ENCODE results near the gene FOXG1.
A peak's percentile ranks its signal among the peaks of the same experiment; 100 is the strongest.

Gene FOXG1

DNA sequence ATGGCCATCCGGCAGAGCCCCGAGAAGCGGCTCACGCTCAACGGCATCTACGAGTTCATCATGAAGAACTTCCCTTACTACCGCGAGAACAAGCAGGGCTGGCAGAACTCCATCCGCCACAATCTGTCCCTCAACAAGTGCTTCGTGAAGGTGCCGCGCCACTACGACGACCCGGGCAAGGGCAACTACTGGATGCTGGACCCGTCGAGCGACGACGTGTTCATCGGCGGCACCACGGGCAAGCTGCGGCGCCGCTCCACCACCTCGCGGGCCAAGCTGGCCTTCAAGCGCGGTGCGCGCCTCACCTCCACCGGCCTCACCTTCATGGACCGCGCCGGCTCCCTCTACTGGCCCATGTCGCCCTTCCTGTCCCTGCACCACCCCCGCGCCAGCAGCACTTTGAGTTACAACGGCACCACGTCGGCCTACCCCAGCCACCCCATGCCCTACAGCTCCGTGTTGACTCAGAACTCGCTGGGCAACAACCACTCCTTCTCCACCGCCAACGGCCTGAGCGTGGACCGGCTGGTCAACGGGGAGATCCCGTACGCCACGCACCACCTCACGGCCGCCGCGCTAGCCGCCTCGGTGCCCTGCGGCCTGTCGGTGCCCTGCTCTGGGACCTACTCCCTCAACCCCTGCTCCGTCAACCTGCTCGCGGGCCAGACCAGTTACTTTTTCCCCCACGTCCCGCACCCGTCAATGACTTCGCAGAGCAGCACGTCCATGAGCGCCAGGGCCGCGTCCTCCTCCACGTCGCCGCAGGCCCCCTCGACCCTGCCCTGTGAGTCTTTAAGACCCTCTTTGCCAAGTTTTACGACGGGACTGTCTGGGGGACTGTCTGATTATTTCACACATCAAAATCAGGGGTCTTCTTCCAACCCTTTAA, 1.5 kb downstream of the FOXG1 start:
- Mint-ChIP-seq H3K27ac (no peak overlapping the region), H3K4me1 (peaks cover 11% of the 10 kb centered on the region), H3K4me3 (peak overlapping the region; percentile 51 to 79 (median 51)), H3K27me3 (ENCODE audit: low read depth) (peaks cover 100% of the 10 kb centered on the region), H3K36me3 (ENCODE audit: low read depth) (no peaks in the 10 kb centered on the region), H3K9me3 (peaks cover 3% of the 10 kb centered on the region)
- TF ChIP-seq, protein P1, sequence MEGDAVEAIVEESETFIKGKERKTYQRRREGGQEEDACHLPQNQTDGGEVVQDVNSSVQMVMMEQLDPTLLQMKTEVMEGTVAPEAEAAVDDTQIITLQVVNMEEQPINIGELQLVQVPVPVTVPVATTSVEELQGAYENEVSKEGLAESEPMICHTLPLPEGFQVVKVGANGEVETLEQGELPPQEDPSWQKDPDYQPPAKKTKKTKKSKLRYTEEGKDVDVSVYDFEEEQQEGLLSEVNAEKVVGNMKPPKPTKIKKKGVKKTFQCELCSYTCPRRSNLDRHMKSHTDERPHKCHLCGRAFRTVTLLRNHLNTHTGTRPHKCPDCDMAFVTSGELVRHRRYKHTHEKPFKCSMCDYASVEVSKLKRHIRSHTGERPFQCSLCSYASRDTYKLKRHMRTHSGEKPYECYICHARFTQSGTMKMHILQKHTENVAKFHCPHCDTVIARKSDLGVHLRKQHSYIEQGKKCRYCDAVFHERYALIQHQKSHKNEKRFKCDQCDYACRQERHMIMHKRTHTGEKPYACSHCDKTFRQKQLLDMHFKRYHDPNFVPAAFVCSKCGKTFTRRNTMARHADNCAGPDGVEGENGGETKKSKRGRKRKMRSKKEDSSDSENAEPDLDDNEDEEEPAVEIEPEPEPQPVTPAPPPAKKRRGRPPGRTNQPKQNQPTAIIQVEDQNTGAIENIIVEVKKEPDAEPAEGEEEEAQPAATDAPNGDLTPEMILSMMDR (IDR thresholded peaks at IDR 0.05; ENCODE audit: unreplicated experiment in 3 of 3), result no peak

DNA sequence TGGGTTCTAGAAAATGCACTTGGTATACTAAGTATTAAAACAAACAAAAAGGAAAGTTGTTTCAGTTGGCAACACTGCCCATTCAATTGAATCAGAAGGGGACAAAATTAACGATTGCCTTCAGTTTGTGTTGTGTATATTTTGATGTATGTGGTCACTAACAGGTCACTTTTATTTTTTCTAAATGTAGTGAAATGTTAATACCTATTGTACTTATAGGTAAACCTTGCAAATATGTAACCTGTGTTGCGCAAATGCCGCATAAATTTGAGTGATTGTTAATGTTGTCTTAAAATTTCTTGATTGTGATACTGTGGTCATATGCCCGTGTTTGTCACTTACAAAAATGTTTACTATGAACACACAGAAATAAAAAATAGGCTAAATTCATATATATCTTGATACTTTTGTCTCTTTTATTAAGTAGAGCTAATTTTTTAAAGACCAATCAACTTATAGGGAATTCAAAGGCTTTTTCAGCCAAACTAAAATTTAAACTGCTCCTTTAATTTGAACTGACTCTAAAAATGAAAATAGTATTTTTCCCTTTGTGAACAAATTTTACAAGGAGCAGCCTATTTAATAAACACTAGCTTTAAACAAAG, 2.8 kb downstream of the FOXG1 start:
- peaks cover 3% of the 10 kb centered on the region for H3K9me3 Mint-ChIP-seq
- no peaks in the 10 kb centered on the region for H3K36me3 Mint-ChIP-seq (ENCODE audit: low read depth)
- H3K4me3 Mint-ChIP-seq, result no peak overlapping the region
- no peak overlapping the region for H3K27ac Mint-ChIP-seq
- H3K27me3 Mint-ChIP-seq (ENCODE audit: low read depth), result peaks cover 100% of the 10 kb centered on the region
- TF ChIP-seq, protein P1 (IDR thresholded peaks at IDR 0.05; ENCODE audit: unreplicated experiment in 3 of 3), result no peak
- peaks cover 16% of the 10 kb centered on the region for H3K4me1 Mint-ChIP-seq

DNA sequence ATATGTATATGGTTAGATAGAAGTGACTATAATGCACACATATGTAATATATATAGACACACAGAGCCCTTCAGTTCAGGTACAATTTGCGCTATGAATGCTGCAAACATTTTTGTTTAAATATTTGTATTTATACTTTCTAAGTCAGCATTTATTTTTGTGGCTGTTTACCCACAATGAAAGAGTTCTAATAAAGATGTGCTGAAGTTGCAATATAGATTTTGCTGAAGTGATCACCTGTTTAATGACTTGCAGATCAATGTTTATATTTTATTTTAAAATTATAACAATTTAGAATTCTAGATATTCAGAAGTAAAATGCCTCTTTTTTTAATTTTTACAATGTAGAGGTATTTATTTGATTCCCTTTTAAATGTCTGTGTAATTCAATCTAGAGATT, 3.5 kb downstream of the FOXG1 start:
- Mint-ChIP-seq H3K9me3 (peaks cover 3% of the 10 kb centered on the region), H3K27me3 (ENCODE audit: low read depth) (peaks cover 100% of the 10 kb centered on the region)
- TF ChIP-seq, protein P1 (IDR thresholded peaks at IDR 0.05; ENCODE audit: unreplicated experiment in 3 of 3), result no peak

DNA sequence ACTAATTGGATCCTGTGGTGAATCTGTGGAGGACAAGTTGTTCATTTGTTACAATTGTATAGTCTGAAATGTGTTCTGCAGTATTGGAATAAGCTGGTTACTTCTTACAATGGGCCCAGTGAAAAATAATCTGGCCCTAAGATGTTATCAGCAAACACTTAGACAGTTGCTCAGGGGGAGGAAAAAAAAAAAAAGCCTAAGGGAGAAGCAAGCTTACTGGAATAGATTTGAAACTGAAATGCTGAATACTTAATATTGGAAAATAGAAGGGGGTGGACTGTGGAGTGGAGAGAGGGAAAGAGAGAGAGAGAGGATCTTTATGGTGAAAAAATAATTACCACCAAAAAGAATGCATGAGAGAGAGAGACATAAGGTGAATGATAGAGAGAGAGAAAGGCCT, 4.0 kb downstream of the FOXG1 start:
- peaks cover 3% of the 10 kb centered on the region for H3K9me3 Mint-ChIP-seq
- no peak overlapping the region for H3K4me3 Mint-ChIP-seq
- TF ChIP-seq, protein P1 (IDR thresholded peaks at IDR 0.05; ENCODE audit: unreplicated experiment in 3 of 3), result no peak
- peaks cover 100% of the 10 kb centered on the region for H3K27me3 Mint-ChIP-seq (ENCODE audit: low read depth)
- no peak overlapping the region for H3K27ac Mint-ChIP-seq
- no peaks in the 10 kb centered on the region for H3K36me3 Mint-ChIP-seq (ENCODE audit: low read depth)
- peaks cover 13% of the 10 kb centered on the region for H3K4me1 Mint-ChIP-seq

More for the DNA sequence above, 3.5 kb downstream of the FOXG1 start:
- no peak overlapping the region for H3K4me3 Mint-ChIP-seq
- H3K27ac Mint-ChIP-seq, result no peak overlapping the region
- H3K36me3 Mint-ChIP-seq (ENCODE audit: low read depth), result no peaks in the 10 kb centered on the region
- H3K4me1 Mint-ChIP-seq, result peaks cover 18% of the 10 kb centered on the region

DNA sequence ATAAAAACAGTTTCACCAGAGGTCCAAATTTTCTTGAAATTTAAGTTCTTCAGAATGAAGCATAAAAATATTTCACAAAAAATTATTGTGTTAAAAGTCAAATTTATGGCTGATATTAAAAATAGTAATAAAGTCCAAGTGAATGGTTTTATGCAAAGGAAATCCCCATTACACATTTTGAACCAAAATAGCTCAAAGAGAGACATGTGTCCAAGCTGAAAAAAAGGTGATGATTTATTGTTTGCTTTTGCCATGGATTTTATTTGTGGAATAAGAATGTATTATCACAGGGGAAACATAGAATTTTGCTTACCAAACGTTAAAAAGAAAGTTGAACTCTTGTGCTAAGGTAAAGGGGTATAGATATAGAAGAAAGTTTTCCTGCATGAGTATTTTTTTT, 4.6 kb downstream of the FOXG1 start:
- H3K36me3 Mint-ChIP-seq (ENCODE audit: low read depth), result no peaks in the 10 kb centered on the region
- TF ChIP-seq, protein P1 (IDR thresholded peaks at IDR 0.05; ENCODE audit: unreplicated experiment in 3 of 3), result no peak
- H3K27ac Mint-ChIP-seq, result no peak overlapping the region
- H3K4me3 Mint-ChIP-seq, result no peak overlapping the region
- peaks cover 100% of the 10 kb centered on the region for H3K27me3 Mint-ChIP-seq (ENCODE audit: low read depth)
- peaks cover 10% of the 10 kb centered on the region for H3K4me1 Mint-ChIP-seq
- peaks cover 3% of the 10 kb centered on the region for H3K9me3 Mint-ChIP-seq

All from nephron (organoid).